GM18507 (cell line): Measurements from ENCODE around the gene CERS6.

ENCODE experiments used
- DNase-seq: peaks from one replicate; pipeline ENCODE4 v3.0.0; 2011; ENCODE audit warnings: low read depth; ENCODE audit not compliant: insufficient read length; ENCODE audit errors: extremely low spot score
- FAIRE-seq: peaks from 2 replicates; lab custom pipeline; 2011; peaks lifted over from hg19 to GRCh38; lab: Jason Lieb, UNC

CERS6 gene

DNA sequence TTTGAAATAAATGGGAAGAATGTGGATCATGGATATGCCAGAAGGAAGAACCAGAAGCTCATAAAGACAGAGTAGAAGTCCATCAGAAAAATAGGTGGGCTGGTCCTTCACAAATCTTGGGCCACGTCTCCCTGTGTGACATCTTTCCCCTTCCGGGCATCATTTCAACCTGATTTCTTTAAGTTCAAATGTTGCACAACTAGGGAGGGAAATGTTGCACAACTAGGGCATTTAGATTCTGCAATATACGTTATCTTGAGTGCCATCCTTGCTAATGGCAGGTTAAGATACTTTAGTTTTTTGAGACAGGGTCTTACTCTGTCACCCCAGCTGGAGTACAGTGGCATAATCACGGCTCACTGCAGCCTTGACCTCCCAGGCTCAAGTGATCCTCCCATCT, 129.6 kb downstream of the CERS6 start:
- DNase-seq (no peak), FAIRE-seq (no peak)

DNA sequence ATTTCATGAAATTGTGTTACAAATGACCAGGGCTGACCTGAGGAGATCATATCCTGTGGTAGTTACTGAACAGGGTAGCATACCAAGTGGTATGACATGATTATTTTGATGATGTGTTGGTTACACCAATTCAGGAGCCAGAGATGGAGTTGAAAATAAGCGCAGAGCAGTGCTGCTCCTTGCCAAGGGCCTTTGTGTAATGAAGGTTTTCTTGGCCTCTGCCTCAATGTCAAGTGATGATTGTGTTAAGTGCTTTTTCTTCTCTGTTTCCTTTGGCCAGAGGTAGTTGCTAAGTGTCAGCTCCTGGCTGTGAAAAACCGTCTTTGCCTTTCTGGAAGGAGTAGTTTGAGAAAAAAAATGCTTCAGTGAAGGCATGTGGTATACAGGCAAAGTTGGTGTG, 131.2 kb downstream of the CERS6 start:
- peak; percentile 31 for FAIRE-seq
- no peak for DNase-seq

DNA sequence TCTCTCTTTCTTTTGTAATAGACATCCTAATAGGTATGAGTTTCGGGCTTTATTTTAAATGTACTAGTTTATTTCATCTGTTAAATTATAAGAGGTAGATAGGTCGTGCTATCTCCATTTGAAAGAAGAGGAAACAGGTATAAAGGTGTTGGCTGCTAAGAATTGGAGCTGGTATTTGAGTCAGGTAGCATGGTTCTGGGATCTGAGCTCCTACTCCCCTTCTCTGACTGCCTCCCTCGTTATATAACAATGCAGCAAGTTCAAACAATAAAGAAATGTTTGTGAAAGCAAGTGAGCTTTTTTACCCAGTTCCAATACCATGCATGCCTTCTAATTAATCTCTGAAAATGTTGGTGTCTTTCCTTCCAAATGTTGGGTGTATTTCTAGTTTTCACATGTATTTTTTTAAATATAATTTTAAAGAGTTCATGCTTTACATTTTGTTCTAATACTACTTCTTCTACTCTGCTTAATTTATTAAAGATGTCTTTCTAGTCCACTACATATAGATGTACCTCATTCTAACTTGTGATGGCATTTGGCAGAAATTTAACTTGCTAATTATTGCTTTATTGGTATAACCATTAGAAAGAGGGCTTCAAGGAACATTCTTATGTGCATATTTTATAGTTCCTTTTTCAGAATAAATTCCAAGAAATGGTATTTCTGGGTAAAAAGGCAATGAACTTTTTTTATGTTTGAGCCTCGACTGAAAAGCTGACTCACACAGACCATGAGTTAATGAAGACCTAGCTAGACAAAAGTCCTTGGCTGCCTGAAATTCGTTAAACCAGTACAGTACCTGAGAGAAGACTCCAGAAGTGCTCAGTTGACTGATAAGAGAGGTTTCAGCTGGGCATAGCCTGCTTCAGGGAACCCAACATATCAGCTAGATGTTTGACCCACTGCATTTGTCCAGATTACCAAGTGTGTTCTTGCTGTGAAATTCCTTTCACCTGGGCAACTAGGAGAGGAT, 133.5 kb downstream of the CERS6 start:
- FAIRE-seq = no peak

DNA sequence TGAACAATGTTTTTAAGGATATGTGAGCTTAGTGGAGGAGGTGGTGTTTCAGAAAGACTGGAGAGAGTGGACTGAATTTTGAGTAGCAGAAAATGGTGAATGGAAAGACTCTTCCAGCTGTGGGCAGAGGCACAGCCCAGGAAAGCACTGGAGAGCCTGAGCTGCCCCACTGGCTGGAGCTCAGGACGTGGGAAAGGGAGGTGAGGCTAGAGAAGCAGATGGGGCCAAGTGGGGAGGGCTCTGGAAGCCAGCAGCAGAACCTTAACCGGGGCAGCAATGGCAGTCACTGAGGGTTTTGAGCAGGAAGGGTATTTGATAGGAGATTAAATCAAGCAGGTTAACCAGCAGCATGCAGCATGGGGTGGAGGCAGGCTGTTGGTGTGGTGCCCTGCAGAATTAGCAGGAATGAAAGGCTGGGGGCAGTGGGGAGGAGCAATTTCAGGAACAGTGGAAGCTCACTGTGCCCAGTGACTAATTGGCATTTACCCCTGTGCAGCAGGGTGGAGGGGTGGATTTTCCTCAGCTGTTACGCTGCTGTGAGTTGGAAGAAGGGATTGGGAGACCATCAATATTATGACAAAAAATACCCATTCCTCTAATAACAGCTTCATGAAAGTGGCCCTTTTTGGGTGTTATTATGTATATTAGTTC, 136.2 kb downstream of the CERS6 start:
- FAIRE-seq = no peak
- no peak for DNase-seq

More for the DNA sequence above, 133.5 kb downstream of the CERS6 start:
- DNase-seq = no peak

DNA sequence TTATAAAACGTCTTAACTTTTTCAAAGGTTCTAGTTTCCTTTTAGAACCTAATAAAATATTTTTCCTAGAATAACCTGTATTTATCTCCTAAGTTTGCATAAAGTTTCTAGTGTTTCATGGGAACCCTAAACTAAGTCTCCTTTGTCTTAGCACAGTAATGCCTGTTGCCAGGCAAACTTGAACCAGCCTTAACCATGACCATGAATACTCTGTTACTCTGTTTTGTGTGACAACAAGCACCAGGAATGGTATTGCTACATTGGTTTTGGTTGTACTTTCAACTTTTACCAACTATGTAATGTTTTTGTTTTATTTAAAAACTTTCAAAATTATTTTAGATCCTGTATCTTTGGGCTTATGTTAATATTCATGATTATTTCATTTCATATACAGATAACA, 137.6 kb downstream of the CERS6 start:
- peak; percentile 9 for FAIRE-seq
- DNase-seq = no peak

DNA sequence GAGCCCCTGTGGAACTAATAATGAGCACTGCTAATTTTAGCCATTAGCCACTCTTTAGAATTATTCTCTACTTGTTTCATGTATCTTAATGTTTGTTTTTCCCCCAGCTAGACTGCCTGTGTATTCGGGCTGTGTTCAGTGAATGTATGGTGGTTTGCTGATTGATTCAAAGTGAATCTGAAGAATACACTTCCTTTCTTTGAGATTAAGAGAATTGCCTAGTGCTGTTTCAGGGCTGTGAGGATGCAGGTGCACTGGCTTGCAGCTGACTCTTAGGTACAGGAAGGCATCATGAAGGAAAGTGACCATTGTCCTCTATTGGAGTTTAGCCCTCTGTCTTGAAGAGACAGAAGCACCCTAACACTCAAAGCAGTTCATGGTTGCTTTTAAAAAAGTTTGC, 138.7 kb downstream of the CERS6 start:
- FAIRE-seq (peak; percentile 82), DNase-seq (no peak)

DNA sequence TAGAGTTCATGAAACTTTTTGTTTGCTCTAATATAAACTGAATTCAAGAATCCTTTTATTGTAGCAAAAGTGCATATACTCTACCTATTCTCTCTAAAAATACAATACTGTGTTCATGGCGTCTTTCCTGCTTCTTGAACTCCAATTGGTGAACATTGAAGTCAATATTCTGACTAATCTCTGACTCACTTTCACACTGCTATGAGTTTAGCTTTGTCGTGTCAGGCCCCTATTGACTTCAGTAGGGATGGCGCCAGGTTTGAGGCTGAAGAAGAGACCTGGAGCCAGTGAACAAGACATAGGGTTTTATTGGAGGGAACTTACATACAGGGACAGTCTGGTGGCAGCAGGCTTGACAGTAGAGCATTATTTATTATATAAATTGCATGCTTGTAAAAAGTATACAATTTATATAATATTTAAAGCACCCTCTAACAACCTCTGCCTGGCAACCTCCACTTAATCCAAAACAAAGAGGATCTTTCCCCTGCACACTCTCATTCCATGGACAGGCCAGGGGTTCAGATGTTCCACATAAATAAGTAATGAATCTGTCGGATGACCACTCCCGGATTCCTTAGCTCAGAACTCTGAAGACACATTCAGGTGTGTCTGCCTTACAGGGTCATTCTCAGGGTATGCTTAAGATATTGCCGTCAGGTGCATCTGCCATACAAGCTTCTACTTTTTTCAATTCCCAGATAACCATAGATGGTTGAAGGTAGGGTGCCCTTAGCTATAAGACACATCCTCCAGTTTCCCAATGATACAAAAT, 141.0 kb downstream of the CERS6 start:
- DNase-seq = no peak
- FAIRE-seq = no peak

DNA sequence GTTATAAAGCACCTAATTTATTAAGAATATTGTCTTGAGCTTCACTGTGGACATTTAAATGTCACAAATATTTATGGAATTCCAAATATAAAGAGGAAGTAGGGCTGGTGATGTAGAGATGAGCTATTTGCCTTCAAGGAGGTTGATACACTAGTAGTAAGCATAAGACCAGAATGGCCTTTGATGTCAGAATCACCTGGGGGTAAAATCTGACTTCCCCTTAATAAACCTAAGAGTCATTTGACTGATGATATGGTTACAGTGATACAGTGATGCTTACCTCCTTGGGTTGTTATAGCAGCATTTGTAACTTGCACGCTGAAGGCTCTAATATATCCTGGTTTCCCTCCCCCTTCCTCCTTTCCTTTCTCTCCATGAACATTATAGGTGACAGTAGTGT, 143.7 kb downstream of the CERS6 start:
- DNase-seq = no peak
- FAIRE-seq = no peak

DNA sequence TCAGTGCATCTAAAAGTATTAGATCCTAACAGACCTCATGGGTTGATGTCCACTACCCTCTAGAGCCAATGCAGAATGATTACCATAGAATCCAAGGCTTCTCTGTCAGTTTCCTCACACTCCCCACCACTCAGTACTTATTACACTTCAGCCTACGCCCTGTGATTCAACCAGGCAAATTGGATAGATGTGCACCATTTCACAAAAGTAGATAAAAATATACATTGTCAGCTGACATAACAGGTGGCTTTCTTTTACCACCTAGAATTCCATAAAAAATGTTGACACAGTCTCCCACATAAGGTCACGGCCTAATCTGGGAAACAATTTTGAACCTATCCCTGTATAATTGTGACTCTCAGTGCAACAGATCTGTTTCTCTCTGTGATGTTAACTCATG, 144.9 kb downstream of the CERS6 start:
- DNase-seq (no peak), FAIRE-seq (peak; percentile 48)

DNA sequence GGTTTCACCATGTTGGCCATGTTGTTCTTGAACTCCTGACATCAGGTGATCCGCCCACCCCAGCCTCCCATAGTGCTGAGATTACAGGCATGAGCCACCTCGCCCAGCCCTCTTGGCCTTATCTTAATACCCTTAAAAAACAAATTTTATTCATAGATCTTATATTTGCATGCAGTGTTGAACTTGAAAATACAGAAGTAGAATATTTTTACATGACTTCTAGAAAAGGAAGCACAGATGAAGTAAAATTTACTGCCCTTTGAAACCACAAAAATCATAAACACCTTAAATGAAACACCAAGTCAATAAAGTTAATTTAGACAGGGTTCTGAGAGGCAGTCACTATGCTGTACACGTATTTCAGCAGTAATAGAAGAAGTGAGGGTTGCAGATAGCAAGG, 145.7 kb downstream of the CERS6 start:
- FAIRE-seq = peak; percentile 36
- no peak for DNase-seq

DNA sequence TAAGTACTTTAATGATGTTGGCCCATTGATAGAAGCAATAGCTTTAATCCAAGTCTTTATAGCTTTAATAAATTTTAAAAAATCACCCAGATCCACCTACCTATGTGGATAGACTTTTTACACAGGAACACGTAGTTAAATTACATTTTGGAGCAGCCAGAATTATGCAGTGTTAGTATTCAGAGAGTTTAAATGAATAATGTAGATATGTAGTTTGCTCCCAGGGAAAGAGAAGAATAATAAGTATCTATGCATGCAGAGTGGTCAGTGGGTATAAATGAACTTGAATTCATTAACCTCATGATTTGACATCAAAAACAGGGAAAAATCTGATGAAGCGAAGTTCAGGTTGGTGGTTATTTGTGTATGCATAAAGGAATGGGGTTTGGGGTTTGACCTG, 146.3 kb downstream of the CERS6 start:
- FAIRE-seq (no peak), DNase-seq (no peak)

DNA sequence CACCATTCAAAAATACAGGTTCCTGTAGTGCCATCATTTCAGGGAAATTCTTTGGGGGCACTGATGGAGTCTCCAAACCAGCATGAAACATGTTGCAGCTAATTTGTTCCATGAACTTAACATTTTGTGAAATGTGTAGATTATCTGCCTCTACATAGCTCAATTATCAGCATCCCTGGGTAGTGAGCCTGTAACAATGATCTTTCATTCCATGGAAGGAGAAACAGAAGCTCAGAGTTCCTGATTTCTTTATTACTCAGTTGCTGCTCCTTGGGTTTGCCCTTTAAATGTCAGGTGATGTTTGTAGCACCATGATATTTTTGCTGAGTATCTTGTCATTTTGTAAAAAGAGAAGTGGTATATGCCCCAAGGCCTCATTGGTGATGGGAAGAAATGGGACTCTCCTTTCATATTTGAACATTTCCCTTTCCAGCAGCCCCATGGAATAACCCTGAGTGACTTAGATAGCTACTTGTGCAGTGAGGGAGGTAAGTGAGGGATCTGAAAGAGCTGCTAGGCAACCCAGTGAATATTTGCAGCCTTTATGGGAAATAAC, 146.9 kb downstream of the CERS6 start:
- DNase-seq (no peak), FAIRE-seq (no peak)

DNA sequence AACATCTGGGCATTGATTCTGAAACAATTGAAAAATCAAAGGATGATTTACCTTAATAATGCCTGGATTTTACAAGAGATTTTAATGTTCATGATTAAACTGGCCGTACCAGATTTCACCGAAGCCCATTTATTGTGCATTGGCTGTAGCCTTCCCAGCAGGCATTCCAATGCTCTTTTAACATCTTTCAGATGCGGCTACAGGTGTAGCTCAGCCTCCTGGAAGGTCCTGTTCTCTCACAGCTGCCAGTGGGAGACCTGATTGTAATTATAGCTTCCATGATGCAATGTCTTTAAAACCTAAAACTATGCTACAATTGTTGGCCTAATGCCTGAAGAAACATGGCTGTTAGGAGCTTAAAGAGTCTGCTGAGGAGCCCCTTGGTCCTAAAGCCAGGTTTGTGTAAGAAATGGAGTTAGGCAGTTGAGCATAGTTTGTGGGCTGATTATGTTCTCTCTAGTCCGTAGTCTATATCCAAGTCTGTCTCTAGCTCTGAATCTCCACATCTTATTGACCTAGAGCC, 147.4 kb downstream of the CERS6 start:
- no peak for FAIRE-seq
- DNase-seq = no peak

DNA sequence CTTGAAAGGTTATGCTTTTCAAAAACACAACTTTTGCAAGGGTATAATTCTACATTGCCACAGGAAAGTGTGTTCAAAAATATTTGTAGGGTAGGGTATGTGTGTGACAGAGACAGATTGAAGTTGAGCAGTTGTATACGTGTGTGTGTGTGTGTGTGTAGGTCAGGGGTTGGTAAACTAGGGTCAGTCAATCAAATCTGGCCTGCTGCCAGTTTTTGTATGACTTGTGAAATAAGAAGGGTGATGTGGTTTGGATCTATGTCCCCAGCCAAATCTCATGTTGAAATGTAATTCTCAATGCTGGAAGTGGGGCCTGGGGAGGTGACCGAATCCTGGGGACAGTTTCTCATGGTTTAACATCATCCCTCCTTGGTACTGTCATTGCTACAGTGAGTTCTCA, 148.2 kb downstream of the CERS6 start:
- no peak for FAIRE-seq
- DNase-seq = no peak

DNA sequence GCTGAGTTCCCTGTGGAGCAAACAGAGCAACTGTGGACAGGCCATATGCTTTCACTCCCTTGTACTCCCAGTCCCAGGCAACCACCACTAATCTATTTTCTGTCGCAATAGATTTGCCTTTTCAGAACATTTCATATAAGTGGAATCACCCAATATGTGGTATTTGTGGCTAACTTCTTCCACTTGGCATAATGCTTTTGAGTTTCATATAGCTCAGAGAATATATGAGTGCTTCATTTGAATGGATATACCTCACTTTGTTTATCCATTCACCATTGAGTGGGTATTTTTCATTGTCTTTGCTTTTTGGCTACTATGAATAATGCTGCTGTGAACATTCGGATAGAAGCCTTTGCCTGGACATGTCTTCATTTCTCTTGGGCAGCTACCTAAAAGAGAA, 151.9 kb downstream of the CERS6 start:
- DNase-seq (no peak), FAIRE-seq (no peak)

DNA sequence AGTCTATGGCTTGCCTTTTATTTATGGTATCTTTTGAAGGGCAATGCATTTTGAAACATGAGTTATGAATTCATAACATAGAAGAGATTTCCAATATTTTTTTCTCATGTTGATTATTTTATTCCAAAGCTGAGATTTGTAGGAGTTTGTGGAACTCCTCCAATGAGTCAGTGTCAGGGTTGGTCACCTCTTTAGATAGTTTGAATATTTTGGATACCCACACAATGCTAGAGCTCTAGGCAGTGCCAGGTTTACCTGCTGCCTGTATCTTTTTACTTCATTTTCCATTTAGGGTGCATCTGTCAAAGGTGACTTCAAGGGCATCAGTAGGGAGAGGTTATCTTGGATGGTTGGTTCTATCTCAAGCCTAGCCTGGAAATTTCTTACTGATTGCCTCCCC, 152.7 kb downstream of the CERS6 start:
- DNase-seq (no peak), FAIRE-seq (no peak)

DNA sequence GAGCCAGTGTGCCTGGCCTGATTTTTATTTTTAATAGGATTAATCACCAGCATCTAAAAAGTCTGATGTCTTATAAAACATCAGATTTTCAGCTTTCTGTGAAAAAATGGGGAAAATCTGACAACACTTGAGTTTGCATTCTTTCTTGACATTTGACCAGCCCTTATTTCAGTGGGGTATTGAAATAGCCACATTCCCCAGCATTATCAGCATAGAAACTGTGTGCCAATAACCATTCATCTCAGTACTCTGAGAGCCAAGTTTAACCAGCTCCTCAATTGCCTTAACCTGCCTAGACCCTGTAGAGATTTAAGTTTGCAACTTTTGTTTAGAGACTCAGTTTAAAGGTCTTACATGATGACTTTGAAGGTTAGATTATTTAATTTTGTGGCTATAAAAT, 155.0 kb downstream of the CERS6 start:
- FAIRE-seq (no peak), DNase-seq (no peak)

DNA sequence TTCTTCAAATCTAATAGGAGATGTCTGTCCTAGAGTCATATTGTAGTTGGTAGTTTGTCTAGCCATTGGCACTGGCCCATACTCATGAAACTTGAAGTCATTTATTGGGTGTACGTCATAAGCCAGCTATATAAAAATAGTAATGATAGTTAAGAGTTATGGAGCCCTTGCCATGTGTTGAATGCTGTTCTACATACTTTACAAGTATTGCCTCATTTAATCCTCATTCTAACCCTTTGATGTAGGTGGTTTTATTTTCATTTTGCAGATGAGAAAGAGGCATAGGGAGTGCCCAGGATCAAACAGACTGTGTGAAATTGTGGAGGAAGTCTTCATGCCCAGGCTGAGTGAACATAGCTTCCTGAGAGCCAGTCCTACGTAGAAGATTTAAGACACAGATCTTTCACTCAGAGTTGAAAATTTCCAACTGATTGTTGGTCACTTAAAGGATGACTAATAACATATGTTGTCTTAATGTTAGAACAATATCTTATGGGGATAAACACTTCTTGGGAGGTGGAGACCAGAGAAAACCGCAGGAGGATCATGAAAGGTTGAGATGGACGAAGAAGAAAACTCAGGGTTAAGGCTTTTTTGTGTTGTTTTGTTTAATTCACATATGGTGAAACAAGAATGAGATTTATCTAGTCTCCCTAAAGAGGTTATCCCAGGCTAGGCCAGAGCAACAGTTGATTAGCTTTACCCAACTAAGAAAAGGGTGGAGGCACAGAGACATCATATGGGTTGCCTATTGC, 156.0 kb downstream of the CERS6 start:
- no peak for DNase-seq
- no peak for FAIRE-seq

DNA sequence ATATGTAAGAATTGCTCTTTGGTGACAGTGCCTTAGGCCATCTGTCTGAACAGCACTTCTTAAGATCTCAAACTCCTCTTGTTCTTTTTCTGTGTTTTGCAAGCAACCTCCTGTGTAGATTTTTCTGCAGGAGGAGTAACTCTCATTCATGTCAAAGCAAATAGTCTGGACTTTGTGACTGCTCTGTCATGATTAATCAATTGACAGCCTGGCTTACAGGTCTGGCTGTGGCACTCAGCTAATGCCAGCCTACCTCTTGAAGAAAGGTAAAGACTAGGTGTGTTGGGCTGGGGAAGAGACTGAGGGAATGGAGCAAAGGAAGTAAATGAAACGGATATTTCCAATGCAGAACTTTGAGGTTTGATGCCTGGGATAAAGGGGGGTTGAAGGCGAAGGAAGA, 156.6 kb downstream of the CERS6 start:
- DNase-seq = no peak
- no peak for FAIRE-seq
